ENCODE results near the gene BRIP1.

GRCh38 chr17:61750656-61751055, 112.7 kb downstream of the BRIP1 start:
- TF ChIP-seq POLR2A (IDR thresholded peaks at IDR 0.05): no peak
- no peak for TF ChIP-seq CTCF (IDR thresholded peaks at IDR 0.05)

Data from testis (tissue), 2 donors.